ENCODE data around the gene TMEM238.

DNA sequence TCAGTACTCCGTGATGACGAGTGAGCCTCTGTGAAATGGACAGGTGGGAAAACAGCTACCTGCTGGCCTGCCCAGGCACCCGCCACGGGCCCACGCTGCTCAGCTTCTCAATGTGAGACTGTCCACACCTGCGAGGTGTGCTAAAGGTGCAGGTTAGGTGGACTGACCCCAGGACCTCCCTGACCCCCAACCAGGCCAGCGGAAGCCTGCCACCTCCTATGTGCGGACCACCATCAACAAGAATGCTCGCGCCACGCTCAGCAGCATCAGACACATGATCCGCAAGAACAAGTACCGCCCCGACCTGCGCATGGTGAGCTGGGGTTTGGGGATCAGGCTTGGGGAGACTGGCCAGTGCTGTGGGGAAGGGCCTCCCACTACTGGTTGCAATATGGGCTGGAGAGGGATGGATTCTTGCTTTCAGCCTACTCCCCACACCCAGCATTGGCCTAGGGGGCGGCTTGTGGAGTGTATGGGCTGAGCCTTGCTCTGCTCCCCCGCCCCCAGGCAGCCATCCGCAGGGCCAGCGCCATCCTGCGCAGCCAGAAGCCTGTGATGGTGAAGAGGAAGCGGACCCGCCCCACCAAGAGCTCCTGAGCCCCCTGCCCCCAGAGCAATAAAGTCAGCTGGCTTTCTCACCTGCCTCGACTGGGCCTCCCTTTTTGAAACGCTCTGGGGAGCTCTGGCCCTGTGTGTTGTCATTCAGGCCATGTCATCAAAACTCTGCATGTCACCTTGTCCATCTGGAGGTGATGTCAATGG, 3.8 kb upstream of the TMEM238 start:
- TF ChIP-seq, protein P1, sequence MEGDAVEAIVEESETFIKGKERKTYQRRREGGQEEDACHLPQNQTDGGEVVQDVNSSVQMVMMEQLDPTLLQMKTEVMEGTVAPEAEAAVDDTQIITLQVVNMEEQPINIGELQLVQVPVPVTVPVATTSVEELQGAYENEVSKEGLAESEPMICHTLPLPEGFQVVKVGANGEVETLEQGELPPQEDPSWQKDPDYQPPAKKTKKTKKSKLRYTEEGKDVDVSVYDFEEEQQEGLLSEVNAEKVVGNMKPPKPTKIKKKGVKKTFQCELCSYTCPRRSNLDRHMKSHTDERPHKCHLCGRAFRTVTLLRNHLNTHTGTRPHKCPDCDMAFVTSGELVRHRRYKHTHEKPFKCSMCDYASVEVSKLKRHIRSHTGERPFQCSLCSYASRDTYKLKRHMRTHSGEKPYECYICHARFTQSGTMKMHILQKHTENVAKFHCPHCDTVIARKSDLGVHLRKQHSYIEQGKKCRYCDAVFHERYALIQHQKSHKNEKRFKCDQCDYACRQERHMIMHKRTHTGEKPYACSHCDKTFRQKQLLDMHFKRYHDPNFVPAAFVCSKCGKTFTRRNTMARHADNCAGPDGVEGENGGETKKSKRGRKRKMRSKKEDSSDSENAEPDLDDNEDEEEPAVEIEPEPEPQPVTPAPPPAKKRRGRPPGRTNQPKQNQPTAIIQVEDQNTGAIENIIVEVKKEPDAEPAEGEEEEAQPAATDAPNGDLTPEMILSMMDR (IDR thresholded peaks at IDR 0.05) = no peak
- TF ChIP-seq ZFX (IDR thresholded peaks at IDR 0.05; ENCODE audit: borderline replicate concordance) = no peak
